H9 (cell line): Measurements from ENCODE around the gene IRF6. TPM values are rescaled to one million over a fixed set of nuclear protein-coding genes. Genes with fewer than 3 reads are reported as not detected.

Experiments used
- DNase-seq: peaks from one replicate; pipeline ENCODE4 v3.0.0-alpha.2; 2017
- H2AFZ ChIP-seq: one replicate; pipeline ENCODE4 v1.6.1; 2013; ENCODE audit warnings: mild to moderate bottlenecking, low read length, control low read depth, moderate library complexity
- H2AK5ac ChIP-seq: 2 replicates; pipeline ENCODE4 v1.6.1; 2013; ENCODE audit warnings: low read length, control low read depth, mixed read lengths; ENCODE audit not compliant: insufficient read length
- H2BK120ac ChIP-seq: one replicate; pipeline ENCODE4 v1.6.1; 2013; ENCODE audit warnings: low read depth, mild to moderate bottlenecking, low read length, control low read depth, inconsistent platforms; ENCODE audit not compliant: poor library complexity, severe bottlenecking
- H2BK12ac ChIP-seq: 2 replicates; pipeline ENCODE4 v1.6.1; 2013; ENCODE audit warnings: low read length, control low read depth, mixed read lengths, low read depth; ENCODE audit not compliant: insufficient read length
- H2BK15ac ChIP-seq: 2 replicates; pipeline ENCODE4 v1.6.1; 2013; ENCODE audit warnings: low read depth, low read length, control low read depth
- H2BK20ac ChIP-seq: one replicate; pipeline ENCODE4 v1.6.1; 2013; ENCODE audit warnings: low read depth, mild to moderate bottlenecking, low read length, control low read depth, inconsistent platforms; ENCODE audit not compliant: poor library complexity, severe bottlenecking
- H2BK5ac ChIP-seq: 2 replicates; pipeline ENCODE4 v1.6.1; 2013; ENCODE audit warnings: low read length, control low read depth, mixed read lengths; ENCODE audit not compliant: insufficient read length
- H3K14ac ChIP-seq: 2 replicates; pipeline ENCODE4 v1.6.1; 2013; ENCODE audit warnings: low read length, control low read depth; ENCODE audit not compliant: insufficient read depth
- H3K18ac ChIP-seq: 2 replicates; pipeline ENCODE4 v1.6.1; 2013; ENCODE audit warnings: low read depth, mild to moderate bottlenecking, mixed read lengths, low read length, control low read depth; ENCODE audit not compliant: insufficient read length
- H3K23ac ChIP-seq: 2 replicates; pipeline ENCODE4 v1.6.1; 2013; ENCODE audit warnings: low read length, control low read depth, mixed read lengths, low read depth; ENCODE audit not compliant: insufficient read length
- H3K23me2 ChIP-seq: 2 replicates; pipeline ENCODE4 v1.6.1; 2013; ENCODE audit warnings: low read depth, mild to moderate bottlenecking, mixed read lengths, low read length, control low read depth; ENCODE audit not compliant: insufficient read length, poor library complexity, severe bottlenecking
- H3K27ac ChIP-seq: 2 replicates; pipeline ENCODE4 v1.5.1; 2013; ENCODE audit warnings: low read length, control low read depth, mixed read lengths, low read depth; ENCODE audit not compliant: insufficient read length
- H3K27me3 ChIP-seq: 2 replicates; pipeline ENCODE4 v1.6.1; 2013; ENCODE audit warnings: low read length, control low read depth, inconsistent platforms; ENCODE audit not compliant: insufficient read depth
- H3K4ac ChIP-seq: 2 replicates; pipeline ENCODE4 v1.6.1; 2013; ENCODE audit warnings: low read depth, mild to moderate bottlenecking, control low read depth, inconsistent platforms, low read length, moderate library complexity
- H3K4me1 ChIP-seq: 2 replicates; pipeline ENCODE4 v1.6.1; 2013; ENCODE audit warnings: low read length, control low read depth, inconsistent platforms; ENCODE audit not compliant: insufficient read depth
- H3K4me2 ChIP-seq: 2 replicates; pipeline ENCODE4 v1.6.1; 2013; ENCODE audit warnings: low read length, control low read depth, mixed read lengths; ENCODE audit not compliant: insufficient read length, insufficient read depth
- H3K56ac ChIP-seq: 2 replicates; pipeline ENCODE4 v1.6.1; 2013; ENCODE audit warnings: low read depth, mild to moderate bottlenecking, mixed read lengths, low read length, control low read depth; ENCODE audit not compliant: insufficient read length
- H3K79me1 ChIP-seq: 2 replicates; pipeline ENCODE4 v1.6.1; 2013; ENCODE audit warnings: low read depth, mild to moderate bottlenecking, moderate library complexity, low read length, control low read depth, inconsistent platforms; ENCODE audit not compliant: insufficient read depth, poor library complexity, severe bottlenecking
- H3K79me2 ChIP-seq: 2 replicates; pipeline ENCODE4 v1.6.1; 2013; ENCODE audit warnings: low read length, control low read depth, inconsistent platforms; ENCODE audit not compliant: insufficient read depth
- H3K9ac ChIP-seq: 2 replicates; pipeline ENCODE4 v1.6.1; 2013; ENCODE audit warnings: low read length, control low read depth, mixed read lengths; ENCODE audit not compliant: insufficient read length; ENCODE audit errors: extremely low read depth
- H3K9me3 ChIP-seq: one replicate; pipeline ENCODE4 v1.6.1; 2013; ENCODE audit warnings: low read depth, low read length, inconsistent platforms; ENCODE audit not compliant: control insufficient read depth
- H3T11ph ChIP-seq: one replicate; pipeline ENCODE4 v1.6.1; 2013; ENCODE audit warnings: mild to moderate bottlenecking, low read length, control low read depth, inconsistent platforms
- H4K20me1 ChIP-seq: one replicate; pipeline ENCODE4 v1.6.1; 2013; ENCODE audit not compliant: control insufficient read depth, insufficient read length, insufficient read depth
- H4K5ac ChIP-seq: 2 replicates; pipeline ENCODE4 v1.6.1; 2013; ENCODE audit warnings: low read depth, mild to moderate bottlenecking, mixed read lengths, low read length, control low read depth; ENCODE audit not compliant: insufficient read length
- H4K8ac ChIP-seq: replicated peaks from 2 replicates; pipeline ENCODE4 v1.6.1; 2013; ENCODE audit warnings: low read length, control low read depth, mixed read lengths, low read depth; ENCODE audit not compliant: insufficient read length
- H4K91ac ChIP-seq: 2 replicates; pipeline ENCODE4 v1.6.1; 2013; ENCODE audit warnings: low read depth, mild to moderate bottlenecking, moderate library complexity, mixed read lengths, low read length, control low read depth; ENCODE audit not compliant: insufficient read length
- H3K27ac Mint-ChIP-seq, 3 experiments: 2 replicates in 2 of 3; 3 replicates in 1 of 3; pipeline ENCODE4 v1.8.0; 2020 to 2021; ENCODE audit warnings: mixed read lengths in 3 of 3, mild to moderate bottlenecking in 1 of 3, moderate library complexity in 1 of 3
- H3K27me3 Mint-ChIP-seq: 2 replicates; pipeline ENCODE4 v1.8.0; 2021; ENCODE audit warnings: low read depth, mild to moderate bottlenecking, moderate library complexity, mixed read lengths
- H3K36me3 Mint-ChIP-seq, 3 experiments: 2 replicates in 2 of 3; 3 replicates in 1 of 3; pipeline ENCODE4 v1.8.0; 2020 to 2021; ENCODE audit warnings: low read depth in 3 of 3, mixed read lengths in 3 of 3; ENCODE audit not compliant: insufficient read depth in 1 of 3
- H3K4me1 Mint-ChIP-seq, 2 experiments: 2 replicates each; pipeline ENCODE4 v1.8.0; 2020; ENCODE audit warnings: mixed read lengths in 2 of 2
- H3K4me3 Mint-ChIP-seq, 2 experiments: 2 replicates in 1 of 2; 3 replicates in 1 of 2; pipeline ENCODE4 v1.8.0; 2020 to 2021; ENCODE audit warnings: mild to moderate bottlenecking in 2 of 2, mixed read lengths in 2 of 2, moderate library complexity in 1 of 2
- H3K9me3 Mint-ChIP-seq, 2 experiments: 2 replicates in 1 of 2; 3 replicates in 1 of 2; pipeline ENCODE4 v1.8.0; 2020; ENCODE audit warnings: mild to moderate bottlenecking in 2 of 2, mixed read lengths in 2 of 2, moderate library complexity in 1 of 2
- CTCF ChIP-seq: fragments of 200-600 bp; sonication (generic); conservative IDR thresholded peaks from 3 replicates; pipeline ENCODE4 v1.8.0; 2021; ENCODE audit warnings: antibody characterized with exemption, mild to moderate bottlenecking
- WGBS: extraction: QIAGEN DNeasy Blood & Tissue Kit; methylation state at CpG from one replicate; pipeline ENCODE4 v1.1.7; 2013; ENCODE audit warnings: missing lambda C conversion rate, low lambda C conversion rate, mixed read lengths; ENCODE audit not compliant: insufficient read length; ENCODE audit errors: extremely low coverage; 5-methylcytosine and 5-hydroxymethylcytosine counted together
- total RNA-seq: library from RNA; stranded (reverse); gene quantifications from 2 replicates; pipeline ENCODE4 v1.2.1, GENCODE V29; 2021

The IRF6 gene
- total RNA-seq, 1 experiment from 2014 or later, result 7.1 TPM

DNA sequence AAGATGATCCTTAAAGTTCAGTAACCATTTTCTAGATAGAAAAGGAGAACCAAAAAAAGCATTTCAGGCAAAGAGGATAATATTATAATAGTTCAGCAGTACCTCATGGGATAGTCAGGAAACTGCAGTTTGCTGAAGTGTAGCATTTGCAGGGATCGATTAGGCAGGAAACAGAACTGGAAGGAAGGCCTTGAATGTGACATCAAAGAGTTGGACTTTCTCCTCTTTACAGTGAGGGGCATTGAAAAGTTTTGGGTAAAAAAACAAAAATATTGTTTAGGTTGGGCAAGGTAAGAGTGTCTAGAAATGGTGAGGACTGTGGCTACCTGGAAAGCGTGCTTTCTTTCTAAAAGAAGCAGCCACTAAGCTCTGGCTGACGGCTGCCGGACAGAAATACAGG is 8.0 kb upstream of the IRF6 start:
- Histone ChIP-seq H2BK20ac (no peak overlapping the region), H3K4me2 (no peak overlapping the region), H3K4me1 (no peaks in the 10 kb centered on the region), H3K4ac (no peak overlapping the region), H2AK5ac (no peak overlapping the region), H3K9ac (no peak overlapping the region), H2BK120ac (no peak overlapping the region), H4K8ac (no peak overlapping the region), H3K79me2 (no peaks in the 10 kb centered on the region; the same call in 1 of the 2 replicates), H3K79me1 (no peaks in the 10 kb centered on the region), H3K18ac (no peak overlapping the region), H3K14ac (no peak overlapping the region), H3K27ac (no peak overlapping the region), H3K9me3 (no peaks in the 10 kb centered on the region), H3T11ph (no peak overlapping the region), H2BK15ac (no peak overlapping the region), H3K27me3 (no peaks in the 10 kb centered on the region), H2BK12ac (no peak overlapping the region), H3K56ac (no peak overlapping the region), H3K23ac (no peak overlapping the region), H4K5ac (no peak overlapping the region), H3K23me2 (no peaks in the 10 kb centered on the region), H2BK5ac (no peak overlapping the region), H4K91ac (no peak overlapping the region), H2AFZ (no peak overlapping the region), H4K20me1 (no peaks in the 10 kb centered on the region)
- no peaks in the 10 kb centered on the region for H3K9me3 Mint-ChIP-seq
- H3K36me3 Mint-ChIP-seq, result no peaks in the 10 kb centered on the region
- no CpG with 5 or more reads among the region's 4 CpGs for WGBS
- H3K4me3 Mint-ChIP-seq, result no peak overlapping the region
- no peak overlapping the region for H3K27ac Mint-ChIP-seq
- no peak for TF ChIP-seq CTCF
- DNase-seq, result no peak
- peaks cover 6 to 10% of the 10 kb centered on the region in 2 experiments for H3K4me1 Mint-ChIP-seq
- peaks cover 7% of the 10 kb centered on the region; the same call in 1 of the 2 replicates for H3K27me3 Mint-ChIP-seq
